ENCODE measurements around the gene FAM76B. TPM values are rescaled to one million over a fixed set of nuclear protein-coding genes. Genes with fewer than 3 reads are reported as not detected.

Gene FAM76B
- total and polyA plus RNA-seq, 9 of the 15 experiments (the other 6 are each of a cell fraction or from before 2014, with no cell fraction given) = 22.5 to 60.0 (median 35.0) TPM

DNA sequence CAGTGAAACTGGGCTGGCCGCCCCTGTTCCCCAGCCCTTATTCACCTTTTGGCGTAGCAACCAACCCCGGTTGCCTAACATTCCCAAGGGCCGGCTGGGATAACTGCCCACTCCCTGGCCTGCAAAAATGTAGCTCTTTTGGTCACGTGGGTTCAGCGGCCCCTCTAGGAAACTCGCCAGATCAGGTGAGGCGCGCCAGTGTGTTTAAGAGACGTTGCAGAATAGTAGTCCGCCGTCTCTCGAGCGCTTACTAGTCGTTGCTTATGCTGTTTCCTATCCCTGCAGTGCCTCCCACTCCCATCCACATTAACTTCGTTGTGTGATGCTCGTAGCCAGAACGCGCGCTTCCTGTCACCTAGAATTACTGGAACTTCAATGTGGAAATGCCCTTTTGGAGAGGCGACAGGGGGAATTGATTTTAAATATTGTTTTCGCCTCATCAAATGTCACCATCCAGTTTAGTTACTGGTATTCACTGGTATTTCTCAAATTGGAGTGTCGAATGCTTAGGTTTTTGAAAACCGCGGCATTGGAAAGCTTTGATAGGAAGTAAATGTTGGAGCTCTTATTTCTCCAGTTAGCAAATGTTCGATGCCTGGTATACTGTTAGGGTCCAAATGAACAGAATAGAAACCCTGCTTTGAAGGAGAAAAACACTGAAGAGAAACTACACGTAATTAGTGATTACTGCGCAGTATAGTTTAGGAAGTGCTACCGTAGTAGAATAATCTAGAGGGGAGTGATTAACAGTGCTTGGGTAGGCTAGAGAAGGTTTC, 1.5 kb upstream of the FAM76B start (continued):
- TF ChIP-seq RREB1 (CRISPR knock-in tag; IDR thresholded peaks at IDR 0.05) (no peak), ZNF354B (CRISPR knock-in tag; IDR thresholded peaks at IDR 0.05) (no peak), MAX (CRISPR knock-in tag; IDR thresholded peaks at IDR 0.05) (peak; percentile 49; the same call in 1 of the 2 replicates), LARP7 (IDR thresholded peaks at IDR 0.05) (no peak), CEBPG (CRISPR knock-in tag; IDR thresholded peaks at IDR 0.05) (no peak), CEBPG (tag; conservative IDR thresholded peaks at IDR 0.05 in 1 of 2, IDR thresholded peaks at IDR 0.05 in 1 of 2) (peak in 1 of 2 experiments; percentile 31; a peak in 1 of 4 replicates), SAP30 (IDR thresholded peaks at IDR 0.05; ENCODE audit: borderline replicate concordance, insufficient read depth, low read depth, low read length, poor library complexity, severe bottlenecking) (peak; percentile 53), SRSF9 (IDR thresholded peaks at IDR 0.05; ENCODE audit: borderline replicate concordance, low read depth, low read length) (no peak)
- TF ChIP-seq, protein P1, sequence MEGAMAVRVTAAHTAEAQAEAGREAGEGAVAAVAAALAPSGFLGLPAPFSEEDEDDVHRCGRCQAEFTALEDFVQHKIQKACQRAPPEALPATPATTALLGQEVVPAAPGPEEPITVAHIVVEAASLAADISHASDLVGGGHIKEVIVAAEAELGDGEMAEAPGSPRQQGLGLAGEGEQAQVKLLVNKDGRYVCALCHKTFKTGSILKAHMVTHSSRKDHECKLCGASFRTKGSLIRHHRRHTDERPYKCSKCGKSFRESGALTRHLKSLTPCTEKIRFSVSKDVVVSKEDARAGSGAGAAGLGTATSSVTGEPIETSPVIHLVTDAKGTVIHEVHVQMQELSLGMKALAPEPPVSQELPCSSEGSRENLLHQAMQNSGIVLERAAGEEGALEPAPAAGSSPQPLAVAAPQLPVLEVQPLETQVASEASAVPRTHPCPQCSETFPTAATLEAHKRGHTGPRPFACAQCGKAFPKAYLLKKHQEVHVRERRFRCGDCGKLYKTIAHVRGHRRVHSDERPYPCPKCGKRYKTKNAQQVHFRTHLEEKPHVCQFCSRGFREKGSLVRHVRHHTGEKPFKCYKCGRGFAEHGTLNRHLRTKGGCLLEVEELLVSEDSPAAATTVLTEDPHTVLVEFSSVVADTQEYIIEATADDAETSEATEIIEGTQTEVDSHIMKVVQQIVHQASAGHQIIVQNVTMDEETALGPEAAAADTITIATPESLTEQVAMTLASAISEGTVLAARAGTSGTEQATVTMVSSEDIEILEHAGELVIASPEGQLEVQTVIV (CRISPR knock-in tag; IDR thresholded peaks at IDR 0.05; ENCODE audit: borderline replicate concordance) = no peak

Measured in K562 (cell line).